ENCODE measurements around the gene NPTN.

DNA sequence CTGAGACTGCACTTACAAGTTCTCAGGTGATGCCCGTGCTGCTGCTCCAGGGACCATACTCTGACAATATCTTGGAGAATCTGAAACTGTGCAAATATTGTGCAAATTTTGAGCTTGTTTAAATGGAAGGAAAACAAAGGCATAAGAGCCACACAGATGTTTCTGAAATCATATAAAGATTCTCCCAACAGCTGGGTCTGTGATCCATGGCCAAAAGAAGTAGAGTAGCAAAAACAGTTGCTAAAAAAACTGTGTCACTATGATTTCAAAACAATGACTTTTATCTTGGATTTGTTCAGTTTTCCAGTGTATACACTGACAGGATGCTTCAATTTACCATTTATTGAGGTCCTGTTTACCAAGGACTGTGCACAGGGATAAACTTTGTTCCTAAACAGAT, 25.3 kb downstream of the NPTN start:
- TF ChIP-seq, protein P1, sequence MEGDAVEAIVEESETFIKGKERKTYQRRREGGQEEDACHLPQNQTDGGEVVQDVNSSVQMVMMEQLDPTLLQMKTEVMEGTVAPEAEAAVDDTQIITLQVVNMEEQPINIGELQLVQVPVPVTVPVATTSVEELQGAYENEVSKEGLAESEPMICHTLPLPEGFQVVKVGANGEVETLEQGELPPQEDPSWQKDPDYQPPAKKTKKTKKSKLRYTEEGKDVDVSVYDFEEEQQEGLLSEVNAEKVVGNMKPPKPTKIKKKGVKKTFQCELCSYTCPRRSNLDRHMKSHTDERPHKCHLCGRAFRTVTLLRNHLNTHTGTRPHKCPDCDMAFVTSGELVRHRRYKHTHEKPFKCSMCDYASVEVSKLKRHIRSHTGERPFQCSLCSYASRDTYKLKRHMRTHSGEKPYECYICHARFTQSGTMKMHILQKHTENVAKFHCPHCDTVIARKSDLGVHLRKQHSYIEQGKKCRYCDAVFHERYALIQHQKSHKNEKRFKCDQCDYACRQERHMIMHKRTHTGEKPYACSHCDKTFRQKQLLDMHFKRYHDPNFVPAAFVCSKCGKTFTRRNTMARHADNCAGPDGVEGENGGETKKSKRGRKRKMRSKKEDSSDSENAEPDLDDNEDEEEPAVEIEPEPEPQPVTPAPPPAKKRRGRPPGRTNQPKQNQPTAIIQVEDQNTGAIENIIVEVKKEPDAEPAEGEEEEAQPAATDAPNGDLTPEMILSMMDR (IDR thresholded peaks at IDR 0.05): no peak
- TF ChIP-seq TAF1 (IDR thresholded peaks at IDR 0.05; ENCODE audit: borderline replicate concordance, low read depth, low read length): no peak
- no peak for TF ChIP-seq MXI1 (IDR thresholded peaks at IDR 0.05; ENCODE audit: low read depth, low read length)
- TF ChIP-seq, protein P2, sequence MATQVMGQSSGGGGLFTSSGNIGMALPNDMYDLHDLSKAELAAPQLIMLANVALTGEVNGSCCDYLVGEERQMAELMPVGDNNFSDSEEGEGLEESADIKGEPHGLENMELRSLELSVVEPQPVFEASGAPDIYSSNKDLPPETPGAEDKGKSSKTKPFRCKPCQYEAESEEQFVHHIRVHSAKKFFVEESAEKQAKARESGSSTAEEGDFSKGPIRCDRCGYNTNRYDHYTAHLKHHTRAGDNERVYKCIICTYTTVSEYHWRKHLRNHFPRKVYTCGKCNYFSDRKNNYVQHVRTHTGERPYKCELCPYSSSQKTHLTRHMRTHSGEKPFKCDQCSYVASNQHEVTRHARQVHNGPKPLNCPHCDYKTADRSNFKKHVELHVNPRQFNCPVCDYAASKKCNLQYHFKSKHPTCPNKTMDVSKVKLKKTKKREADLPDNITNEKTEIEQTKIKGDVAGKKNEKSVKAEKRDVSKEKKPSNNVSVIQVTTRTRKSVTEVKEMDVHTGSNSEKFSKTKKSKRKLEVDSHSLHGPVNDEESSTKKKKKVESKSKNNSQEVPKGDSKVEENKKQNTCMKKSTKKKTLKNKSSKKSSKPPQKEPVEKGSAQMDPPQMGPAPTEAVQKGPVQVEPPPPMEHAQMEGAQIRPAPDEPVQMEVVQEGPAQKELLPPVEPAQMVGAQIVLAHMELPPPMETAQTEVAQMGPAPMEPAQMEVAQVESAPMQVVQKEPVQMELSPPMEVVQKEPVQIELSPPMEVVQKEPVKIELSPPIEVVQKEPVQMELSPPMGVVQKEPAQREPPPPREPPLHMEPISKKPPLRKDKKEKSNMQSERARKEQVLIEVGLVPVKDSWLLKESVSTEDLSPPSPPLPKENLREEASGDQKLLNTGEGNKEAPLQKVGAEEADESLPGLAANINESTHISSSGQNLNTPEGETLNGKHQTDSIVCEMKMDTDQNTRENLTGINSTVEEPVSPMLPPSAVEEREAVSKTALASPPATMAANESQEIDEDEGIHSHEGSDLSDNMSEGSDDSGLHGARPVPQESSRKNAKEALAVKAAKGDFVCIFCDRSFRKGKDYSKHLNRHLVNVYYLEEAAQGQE (IDR thresholded peaks at IDR 0.05; ENCODE audit: low read depth, low read length): no peak
- TF ChIP-seq TCF12 (IDR thresholded peaks at IDR 0.05): no peak
- no peak for TF ChIP-seq NRF1 (IDR thresholded peaks at IDR 0.05; ENCODE audit: low read depth, low read length)
- TF ChIP-seq, protein P3, sequence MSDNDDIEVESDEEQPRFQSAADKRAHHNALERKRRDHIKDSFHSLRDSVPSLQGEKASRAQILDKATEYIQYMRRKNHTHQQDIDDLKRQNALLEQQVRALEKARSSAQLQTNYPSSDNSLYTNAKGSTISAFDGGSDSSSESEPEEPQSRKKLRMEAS (IDR thresholded peaks at IDR 0.05; ENCODE audit: low read depth): no peak
